AG04450 (cell line): ENCODE data around the gene NSUN3. TPM values are rescaled to one million over a fixed set of nuclear protein-coding genes. Genes with fewer than 3 reads are reported as not detected.

Experiments
- CTCF ChIA-PET: fragments of 300-600, 350-600 bp; formaldehyde crosslinking; extraction: SDS; loops from one replicate; lab custom pipeline; 2022; ENCODE audit warnings: antibody characterized with exemption, inconsistent platforms; lab: Charles Lee
- POLR2A ChIA-PET: fragments of 350-600 bp; formaldehyde crosslinking; extraction: SDS; loops from one replicate; lab custom pipeline; 2021; ENCODE audit warnings: antibody characterized with exemption, inconsistent platforms; lab: Yijun Ruan, JAX
- DNase-seq: peaks from one replicate; pipeline ENCODE4 v3.0.0-alpha.2; 2011; ENCODE audit warnings: low read depth, low spot score
- H3K27ac ChIP-seq: one replicate; pipeline ENCODE4 v1.5.1; 2012; ENCODE audit warnings: low read depth, low read length, control low read depth
- H3K27me3 ChIP-seq: one replicate; pipeline ENCODE4 v1.6.0; 2012; ENCODE audit warnings: low read length; ENCODE audit not compliant: control insufficient read depth, insufficient read depth
- H3K4me3 ChIP-seq: 2 replicates; pipeline ENCODE4 v1.5.1; 2011; ENCODE audit warnings: mild to moderate bottlenecking, low read depth, low read length, control low read depth
- H3K9me3 ChIP-seq: 2 replicates; pipeline ENCODE4 v1.5.1; 2012; ENCODE audit warnings: low read length; ENCODE audit not compliant: control insufficient read depth, insufficient read depth
- CTCF ChIP-seq: IDR thresholded peaks from 2 replicates; pipeline ENCODE4 v1.5.1; 2011; ENCODE audit warnings: low read depth, low read length, control low read depth, inconsistent platforms
- polyA plus RNA-seq: library from polyadenylated mRNA; depleted of rRNA; stranded (reverse); fragments of >200 nt; gene quantifications from 2 replicates; pipeline ENCODE4 v1.2.3, GENCODE V29; 2011

NSUN3 gene
- polyA plus RNA-seq, 1 experiment: 7.7 TPM

- Histone ChIP-seq H3K27me3 (no peaks in the 10 kb centered on the region), H3K9me3 (no peaks in the 10 kb centered on the region; the same call in 1 of the 2 replicates), H3K27ac (no peak overlapping the region), H3K4me3 (no peak overlapping the region)
- TF ChIP-seq CTCF: no peak
- no peak for DNase-seq
- POLR2A ChIA-PET: no interaction called here
- CTCF ChIA-PET: no interaction called here
These were observed 73.3 kb downstream of the NSUN3 start for GRCh38 chr3:94136133-94136532.

DNA sequence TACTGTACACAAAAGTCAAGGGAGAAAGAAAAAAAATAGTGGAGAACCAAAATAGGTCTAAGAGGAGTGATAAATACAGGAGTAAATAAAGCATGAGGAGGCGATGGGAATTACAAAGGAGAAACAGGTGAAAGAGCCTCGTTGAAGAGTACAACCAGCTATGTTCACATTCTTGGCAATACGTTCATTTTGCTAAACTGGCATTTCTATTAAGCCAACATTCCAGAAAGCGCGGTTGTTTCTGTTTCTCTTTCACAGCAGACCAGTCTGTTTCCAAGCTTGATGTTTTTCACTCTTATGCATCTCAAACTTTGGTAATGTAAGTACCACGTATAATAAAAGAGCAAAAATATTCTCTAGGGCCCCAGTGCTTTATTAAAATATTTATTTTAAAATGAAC, 74.5 kb downstream of the NSUN3 start:
- no peak for TF ChIP-seq CTCF
- CTCF ChIA-PET: interaction anchor here (0.6 kb wide), 1 partner anchor 64 kb away, joined by 11 read pairs; no protein-coding TSS in a partner anchor
- H3K9me3 ChIP-seq: no peaks in the 10 kb centered on the region; the same call in 1 of the 2 replicates
- DNase-seq: no peak
- no peaks in the 10 kb centered on the region for H3K27me3 ChIP-seq
- POLR2A ChIA-PET: no interaction called here
- no peak overlapping the region for H3K27ac ChIP-seq
- H3K4me3 ChIP-seq: no peak overlapping the region

- Histone ChIP-seq H3K27me3 (no peaks in the 10 kb centered on the region), H3K9me3 (no peaks in the 10 kb centered on the region), H3K27ac (no peak overlapping the region), H3K4me3 (no peak overlapping the region)
- no peak for DNase-seq
- ChIA-PET CTCF (no interaction called here), POLR2A (no interaction called here)
- no peak for TF ChIP-seq CTCF
These were observed 83.6 kb downstream of the NSUN3 start for GRCh38 chr3:94146455-94146854.

- no peak for TF ChIP-seq CTCF
- no peak for DNase-seq
- Histone ChIP-seq H3K4me3 (no peak overlapping the region), H3K27ac (no peak overlapping the region), H3K9me3 (no peaks in the 10 kb centered on the region), H3K27me3 (no peaks in the 10 kb centered on the region)
- ChIA-PET POLR2A (no interaction called here), CTCF (no interaction called here)
These were observed 84.2 kb downstream of the NSUN3 start for GRCh38 chr3:94147012-94147411.

DNA sequence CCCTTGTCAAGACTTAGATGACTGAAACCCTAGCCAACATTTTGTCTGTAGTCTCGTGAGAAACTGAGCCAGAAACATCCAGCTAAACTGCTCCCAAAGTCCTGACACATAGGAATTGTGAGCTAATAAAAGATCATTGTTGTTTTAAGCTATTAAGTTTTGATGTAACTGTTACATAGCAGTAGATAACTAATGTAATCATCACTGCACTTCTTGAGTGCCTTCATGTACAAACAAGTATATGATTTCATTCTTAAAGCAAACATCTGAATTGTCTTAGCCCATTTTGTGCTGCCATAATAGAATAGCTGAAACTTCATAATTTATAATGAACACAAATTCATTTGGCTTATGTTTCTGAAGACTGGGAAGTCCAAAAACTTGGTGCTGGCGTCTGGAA, 87.3 kb downstream of the NSUN3 start:
- no peak for DNase-seq
- Histone ChIP-seq H3K9me3 (no peaks in the 10 kb centered on the region), H3K27me3 (no peaks in the 10 kb centered on the region), H3K4me3 (no peak overlapping the region), H3K27ac (no peak overlapping the region)
- ChIA-PET CTCF (no interaction called here), POLR2A (no interaction called here)
- no peak for TF ChIP-seq CTCF
